GM19455 (cell line): ENCODE measurements around the gene CRLF3.
"Not testable (repeated sequence)": the region's sequence is repeated elsewhere in the genome, so short reads cannot be mapped to it uniquely, and the experiment has no call there.

Experiments used
- ATAC-seq: cut with Tn5 transposase; IDR thresholded peaks from one replicate; pipeline ENCODE4 v1.9.1; 2021; ENCODE audit not compliant: unreplicated experiment

The CRLF3 gene

DNA sequence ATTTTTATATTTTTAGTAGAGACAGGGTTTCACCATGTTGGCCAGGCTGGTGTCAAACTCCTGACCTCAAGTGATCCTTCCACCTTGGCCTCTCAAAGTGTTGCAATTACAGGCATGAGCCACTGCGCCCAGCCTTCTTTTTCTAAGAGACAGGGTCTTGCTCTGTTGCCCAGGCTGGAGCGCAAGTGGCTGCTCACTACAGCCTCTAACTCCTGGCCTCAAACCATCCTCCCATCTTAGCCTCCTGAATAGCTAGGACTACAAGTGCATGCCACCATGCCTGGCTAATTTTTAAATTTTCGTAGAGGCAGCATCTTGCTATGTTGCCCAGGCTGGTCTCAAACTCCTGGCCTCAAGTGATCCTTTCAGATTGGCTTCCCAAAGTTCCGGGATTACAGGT is 76.9 kb downstream of the CRLF3 start:
- not testable (repeated sequence) for ATAC-seq

DNA sequence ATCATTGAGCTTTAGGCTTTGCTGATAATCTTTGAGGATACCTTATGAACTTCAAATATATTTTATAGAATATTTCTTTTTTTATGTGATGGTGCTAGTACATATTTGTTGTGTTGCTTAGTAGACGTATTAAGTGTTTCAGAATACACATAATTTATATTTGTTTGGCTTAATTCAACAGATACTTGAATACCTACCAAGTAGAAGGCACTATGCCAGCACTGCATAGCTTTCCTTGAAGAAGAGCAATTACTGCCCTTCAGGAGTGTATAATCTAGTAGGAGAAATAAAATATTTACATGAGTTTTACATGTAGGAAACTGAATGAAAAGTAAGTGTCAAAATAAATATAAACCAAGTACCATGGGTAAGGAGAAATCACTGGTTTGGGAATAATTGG is 81.8 kb downstream of the CRLF3 start:
- not testable (repeated sequence) for ATAC-seq

DNA sequence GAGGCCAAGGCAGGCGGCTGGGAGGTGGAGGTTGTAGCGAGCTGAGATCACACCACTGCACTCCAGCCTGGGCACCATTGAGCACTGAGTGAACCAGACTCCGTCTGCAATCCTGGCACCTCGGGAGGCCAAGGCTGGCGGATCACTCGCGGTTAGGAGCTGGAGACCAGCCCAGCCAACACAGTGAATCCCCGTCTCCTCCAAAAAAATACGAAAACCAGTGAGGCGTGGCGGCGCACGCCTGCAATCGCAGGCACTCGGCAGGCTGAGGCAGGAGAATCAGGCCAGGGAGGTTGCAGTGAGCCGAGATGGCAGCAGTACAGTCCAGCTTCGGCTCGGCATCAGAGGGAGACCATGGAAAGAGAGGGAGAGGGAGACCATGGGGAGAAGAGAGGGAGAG is 88.1 kb downstream of the CRLF3 start:
- not testable (repeated sequence) for ATAC-seq

DNA sequence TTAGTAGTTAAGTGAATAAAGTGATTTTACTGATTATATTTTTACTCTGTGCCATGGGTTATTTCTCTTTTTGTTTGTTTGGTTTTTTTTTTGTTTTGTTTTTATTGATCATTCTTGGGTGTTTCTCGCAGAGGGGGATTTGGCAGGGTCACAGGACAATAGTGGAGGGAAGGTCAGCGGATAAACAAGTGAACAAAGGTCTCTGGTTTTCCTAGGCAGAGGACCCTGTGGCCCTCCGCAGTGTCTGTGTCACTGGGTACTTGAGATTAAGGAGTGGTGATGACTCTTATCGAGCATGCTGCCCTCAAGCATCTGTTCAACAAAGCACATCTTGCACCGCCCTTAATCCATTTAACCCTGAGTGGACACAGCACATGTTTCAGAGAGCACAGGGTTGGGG is 88.8 kb downstream of the CRLF3 start:
- not testable (repeated sequence) for ATAC-seq

DNA sequence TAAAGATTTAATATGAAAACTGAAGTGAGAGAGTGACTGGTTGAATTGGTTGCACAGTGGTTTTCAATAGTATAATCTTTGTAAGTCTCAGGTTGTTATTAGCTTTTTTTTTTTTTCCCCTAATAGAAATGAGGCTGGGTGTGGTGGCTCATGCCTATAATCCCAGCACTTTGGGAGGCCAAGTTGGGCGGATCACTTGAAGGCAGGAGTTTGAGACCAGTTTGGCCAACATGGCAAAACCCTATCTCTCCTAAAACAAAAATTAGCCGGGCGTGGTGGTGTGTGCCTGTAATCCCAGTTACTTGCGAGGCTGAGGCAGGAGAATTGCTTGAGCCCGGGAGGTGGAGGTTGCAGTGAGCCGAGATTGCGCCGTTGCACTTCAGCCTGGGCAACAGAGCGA is 89.3 kb downstream of the CRLF3 start:
- not testable (repeated sequence) for ATAC-seq

DNA sequence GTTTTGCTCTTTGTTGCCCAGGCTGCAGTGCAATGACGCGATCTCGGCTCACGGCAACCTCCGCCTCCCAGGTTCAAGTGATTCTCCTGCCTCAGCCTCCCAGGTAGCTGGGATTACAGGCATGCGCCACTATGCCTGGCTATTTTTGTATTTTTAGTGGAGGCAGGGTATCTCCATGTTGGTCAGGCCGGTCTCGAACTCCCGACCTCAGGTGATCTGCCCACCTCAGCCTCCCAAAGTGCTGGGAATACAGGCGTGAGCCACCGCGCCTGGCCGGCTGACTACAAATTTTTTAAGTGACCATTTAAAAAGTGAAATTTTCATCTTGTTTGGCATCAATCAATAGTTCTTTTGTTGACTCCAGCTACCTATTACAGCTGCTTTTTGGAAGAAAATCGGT is 90.3 kb downstream of the CRLF3 start:
- ATAC-seq, result not testable (repeated sequence)
